Neural cell (in vitro differentiated cells): ENCODE measurements around the gene FAM209A. TPM values are rescaled to one million over a fixed set of nuclear protein-coding genes. Genes with fewer than 3 reads are reported as not detected.

Source experiments
- H2AFZ ChIP-seq: fragments of 200-600, 300-800 bp; sonication (generic), shearing (Covaris generic); 2 replicates; pipeline ENCODE4 v1.6.0; 2014; ENCODE audit warnings: low read depth, mild to moderate bottlenecking, antibody characterized with exemption, low read length, moderate library complexity
- H3F3A ChIP-seq: fragments of 200-600 bp; shearing (Covaris generic); 2 replicates; pipeline ENCODE4 v1.6.1; 2016; ENCODE audit warnings: mild to moderate bottlenecking, moderate library complexity, mixed read lengths, antibody characterized with exemption, low read length; ENCODE audit not compliant: insufficient read depth, poor library complexity, severe bottlenecking
- H3K27ac ChIP-seq: fragments of 200-600, 300-800 bp; sonication (generic), shearing (Covaris generic); 2 replicates; pipeline ENCODE4 v1.5.1; 2014; ENCODE audit warnings: mild to moderate bottlenecking, low read length, moderate library complexity
- H3K27me3 ChIP-seq: fragments of 300-800, 200-600 bp; sonication (generic), shearing (Covaris generic); 2 replicates; pipeline ENCODE4 v1.6.0; 2014; ENCODE audit warnings: mild to moderate bottlenecking, low read depth, low read length, moderate library complexity; ENCODE audit not compliant: insufficient read depth
- H3K36me3 ChIP-seq: fragments of 300-800, 200-600 bp; sonication (generic), shearing (Covaris generic); 2 replicates; pipeline ENCODE4 v1.5.1; 2014; ENCODE audit warnings: mild to moderate bottlenecking, antibody characterized with exemption, low read length, moderate library complexity; ENCODE audit not compliant: insufficient read depth
- H3K4me2 ChIP-seq: fragments of 300-800, 200-600 bp; sonication (generic), shearing (Covaris generic); 2 replicates; pipeline ENCODE4 v1.6.0; 2014; ENCODE audit warnings: mild to moderate bottlenecking, low read length
- H3K4me3 ChIP-seq: fragments of 300-800, 200-600 bp; sonication (generic), shearing (Covaris generic); 2 replicates; pipeline ENCODE4 v1.5.1; 2014; ENCODE audit warnings: mild to moderate bottlenecking, low read length, moderate library complexity
- H3K79me2 ChIP-seq: fragments of 200-600 bp; shearing (Covaris generic); replicated peaks from 2 replicates; pipeline ENCODE4 v1.6.0; 2014; ENCODE audit warnings: mild to moderate bottlenecking, low read length, moderate library complexity; ENCODE audit not compliant: insufficient read depth
- H3K9ac ChIP-seq: fragments of 300-800, 200-600 bp; sonication (generic), shearing (Covaris generic); 2 replicates; pipeline ENCODE4 v1.6.1; 2016; ENCODE audit warnings: mild to moderate bottlenecking, low read length, mixed read lengths
- H3K9me2 ChIP-seq: fragments of 200-600 bp; shearing (Covaris generic); 2 replicates; pipeline ENCODE4 v1.6.1; 2016; ENCODE audit warnings: mild to moderate bottlenecking, low read length, mixed read lengths; ENCODE audit not compliant: insufficient read depth
- H3K9me3 ChIP-seq: fragments of 200-600, 300-800 bp; sonication (generic), shearing (Covaris generic); 2 replicates; pipeline ENCODE4 v1.6.1; 2016; ENCODE audit warnings: mild to moderate bottlenecking, mixed run types, low read length, moderate library complexity, mixed read lengths
- H4K20me1 ChIP-seq: fragments of 200-600 bp; shearing (Covaris generic); 2 replicates; pipeline ENCODE4 v1.6.1; 2016; ENCODE audit warnings: mild to moderate bottlenecking, mixed run types; ENCODE audit not compliant: insufficient read depth
- EP300 ChIP-seq: fragments of 450-650 bp; conservative IDR thresholded peaks from 2 replicates; pipeline ENCODE4 v1.6.1; 2014; ENCODE audit warnings: antibody characterized with exemption, mild to moderate bottlenecking, moderate library complexity; ENCODE audit not compliant: poor library complexity, severe bottlenecking
- EZH2 ChIP-seq: fragments of 200-600, 300-800 bp; shearing (Covaris generic), sonication (generic); IDR thresholded peaks from 2 replicates; pipeline ENCODE4 v1.6.1; 2014; ENCODE audit warnings: antibody characterized with exemption, low read length, borderline replicate concordance, mild to moderate bottlenecking; ENCODE audit not compliant: insufficient read depth, poor library complexity, severe bottlenecking
- MXI1 ChIP-seq: fragments of 450-650 bp; conservative IDR thresholded peaks from 2 replicates; pipeline ENCODE4 v1.6.1; 2014; ENCODE audit warnings: antibody characterized with exemption, mild to moderate bottlenecking; ENCODE audit not compliant: poor library complexity, severe bottlenecking
- POLR2AphosphoS5 ChIP-seq: IDR thresholded peaks from 2 replicates; pipeline ENCODE4 v1.6.1; 2012
- RAD21 ChIP-seq: fragments of 450-650 bp; conservative IDR thresholded peaks from 2 replicates; pipeline ENCODE4 v1.6.1; 2014; ENCODE audit warnings: antibody characterized with exemption, mild to moderate bottlenecking, moderate library complexity
- SMC3 ChIP-seq: fragments of 450-650 bp; conservative IDR thresholded peaks from 2 replicates; pipeline ENCODE4 v1.6.1; 2014; ENCODE audit warnings: antibody characterized with exemption, mild to moderate bottlenecking, moderate library complexity; ENCODE audit not compliant: poor library complexity
- TAF1 ChIP-seq: IDR thresholded peaks from 2 replicates; pipeline ENCODE4 v1.6.1; 2012; ENCODE audit warnings: low read depth
- polyA plus RNA-seq: library from polyadenylated mRNA; depleted of rRNA; stranded (reverse); fragments of >200 nt; gene quantifications from 2 replicates; pipeline ENCODE4 v1.2.3, GENCODE V29; 2014
- TF ChIP-seq, protein P1 (sequence below): fragments of 450-650 bp; IDR thresholded peaks from 2 replicates; pipeline ENCODE4 v1.5.1; 2014; ENCODE audit warnings: antibody characterized with exemption, mild to moderate bottlenecking, moderate library complexity; ENCODE audit not compliant: poor library complexity, severe bottlenecking
- TF ChIP-seq, protein P2 (sequence below): IDR thresholded peaks from 2 replicates; pipeline ENCODE4 v1.6.1; 2012; ENCODE audit warnings: borderline replicate concordance

Gene FAM209A
- polyA plus RNA-seq, 1 donor from 2014 or later = not detected

DNA sequence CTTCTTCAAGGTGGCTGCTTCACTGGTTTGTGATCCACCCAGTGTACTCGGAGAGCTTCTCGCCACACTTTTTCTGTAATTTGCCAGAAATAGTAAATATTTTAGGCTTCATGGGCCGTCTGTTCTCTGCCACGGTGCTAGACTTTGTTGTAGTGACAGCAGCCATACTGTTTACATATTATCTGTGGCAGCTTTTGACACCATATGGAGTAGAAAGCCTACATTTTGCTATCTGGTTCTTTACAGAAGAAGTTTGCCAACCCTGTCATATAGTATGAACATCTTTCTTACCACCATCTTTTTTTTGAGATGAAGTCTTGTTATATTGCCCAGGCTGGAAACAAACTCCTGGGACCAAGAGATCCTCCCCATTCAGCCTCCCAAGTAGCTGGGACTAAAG, 41.0 kb downstream of the FAM209A start:
- Histone ChIP-seq H3K27ac (no peak overlapping the region), H3K9me2 (no peaks in the 10 kb centered on the region), H3K4me3 (no peak overlapping the region), H3K27me3 (no peaks in the 10 kb centered on the region), H2AFZ (no peak overlapping the region), H4K20me1 (no peaks in the 10 kb centered on the region), H3K4me2 (no peak overlapping the region), H3F3A (no peaks in the 10 kb centered on the region), H3K9me3 (no peaks in the 10 kb centered on the region), H3K79me2 (no peaks in the 10 kb centered on the region), H3K36me3 (no peaks in the 10 kb centered on the region), H3K9ac (no peak overlapping the region)
- no peak for TF ChIP-seq TAF1
- TF ChIP-seq EZH2 = no peak
- no peak for TF ChIP-seq EP300
- TF ChIP-seq RAD21 = no peak

DNA sequence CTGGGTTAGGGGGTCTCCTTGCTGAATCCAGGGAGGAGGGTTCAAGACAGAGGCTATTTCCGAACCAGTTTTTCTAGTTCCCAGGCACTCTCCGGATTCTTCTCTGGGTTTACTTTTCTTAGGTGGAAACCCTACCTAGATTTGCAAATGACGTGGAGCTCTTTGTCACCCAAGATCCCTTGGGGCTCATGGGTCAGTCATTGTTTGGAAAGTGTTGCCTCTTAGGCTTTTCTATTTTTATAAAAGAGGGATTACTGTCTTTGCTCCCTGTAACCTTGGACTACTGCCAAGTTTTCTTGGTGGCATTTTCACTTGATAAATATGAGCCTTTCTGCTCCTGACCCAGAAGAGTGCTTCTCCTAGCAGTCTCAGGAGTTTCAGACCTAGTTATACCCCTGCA, 42.1 kb downstream of the FAM209A start:
- no peak overlapping the region for H3K27ac ChIP-seq
- no peaks in the 10 kb centered on the region for H3K27me3 ChIP-seq
- no peak overlapping the region for H3K4me2 ChIP-seq
- no peaks in the 10 kb centered on the region for H3K79me2 ChIP-seq
- no peaks in the 10 kb centered on the region for H3K36me3 ChIP-seq
- H3K9me2 ChIP-seq = no peaks in the 10 kb centered on the region
- no peak overlapping the region for H2AFZ ChIP-seq
- no peaks in the 10 kb centered on the region for H3F3A ChIP-seq
- TF ChIP-seq EZH2 = no peak
- TF ChIP-seq TAF1 = no peak
- TF ChIP-seq SMC3 = no peak
- no peak for TF ChIP-seq POLR2AphosphoS5
- no peak for TF ChIP-seq EP300
- TF ChIP-seq, protein P1, sequence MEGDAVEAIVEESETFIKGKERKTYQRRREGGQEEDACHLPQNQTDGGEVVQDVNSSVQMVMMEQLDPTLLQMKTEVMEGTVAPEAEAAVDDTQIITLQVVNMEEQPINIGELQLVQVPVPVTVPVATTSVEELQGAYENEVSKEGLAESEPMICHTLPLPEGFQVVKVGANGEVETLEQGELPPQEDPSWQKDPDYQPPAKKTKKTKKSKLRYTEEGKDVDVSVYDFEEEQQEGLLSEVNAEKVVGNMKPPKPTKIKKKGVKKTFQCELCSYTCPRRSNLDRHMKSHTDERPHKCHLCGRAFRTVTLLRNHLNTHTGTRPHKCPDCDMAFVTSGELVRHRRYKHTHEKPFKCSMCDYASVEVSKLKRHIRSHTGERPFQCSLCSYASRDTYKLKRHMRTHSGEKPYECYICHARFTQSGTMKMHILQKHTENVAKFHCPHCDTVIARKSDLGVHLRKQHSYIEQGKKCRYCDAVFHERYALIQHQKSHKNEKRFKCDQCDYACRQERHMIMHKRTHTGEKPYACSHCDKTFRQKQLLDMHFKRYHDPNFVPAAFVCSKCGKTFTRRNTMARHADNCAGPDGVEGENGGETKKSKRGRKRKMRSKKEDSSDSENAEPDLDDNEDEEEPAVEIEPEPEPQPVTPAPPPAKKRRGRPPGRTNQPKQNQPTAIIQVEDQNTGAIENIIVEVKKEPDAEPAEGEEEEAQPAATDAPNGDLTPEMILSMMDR = no peak
- TF ChIP-seq, protein P2, sequence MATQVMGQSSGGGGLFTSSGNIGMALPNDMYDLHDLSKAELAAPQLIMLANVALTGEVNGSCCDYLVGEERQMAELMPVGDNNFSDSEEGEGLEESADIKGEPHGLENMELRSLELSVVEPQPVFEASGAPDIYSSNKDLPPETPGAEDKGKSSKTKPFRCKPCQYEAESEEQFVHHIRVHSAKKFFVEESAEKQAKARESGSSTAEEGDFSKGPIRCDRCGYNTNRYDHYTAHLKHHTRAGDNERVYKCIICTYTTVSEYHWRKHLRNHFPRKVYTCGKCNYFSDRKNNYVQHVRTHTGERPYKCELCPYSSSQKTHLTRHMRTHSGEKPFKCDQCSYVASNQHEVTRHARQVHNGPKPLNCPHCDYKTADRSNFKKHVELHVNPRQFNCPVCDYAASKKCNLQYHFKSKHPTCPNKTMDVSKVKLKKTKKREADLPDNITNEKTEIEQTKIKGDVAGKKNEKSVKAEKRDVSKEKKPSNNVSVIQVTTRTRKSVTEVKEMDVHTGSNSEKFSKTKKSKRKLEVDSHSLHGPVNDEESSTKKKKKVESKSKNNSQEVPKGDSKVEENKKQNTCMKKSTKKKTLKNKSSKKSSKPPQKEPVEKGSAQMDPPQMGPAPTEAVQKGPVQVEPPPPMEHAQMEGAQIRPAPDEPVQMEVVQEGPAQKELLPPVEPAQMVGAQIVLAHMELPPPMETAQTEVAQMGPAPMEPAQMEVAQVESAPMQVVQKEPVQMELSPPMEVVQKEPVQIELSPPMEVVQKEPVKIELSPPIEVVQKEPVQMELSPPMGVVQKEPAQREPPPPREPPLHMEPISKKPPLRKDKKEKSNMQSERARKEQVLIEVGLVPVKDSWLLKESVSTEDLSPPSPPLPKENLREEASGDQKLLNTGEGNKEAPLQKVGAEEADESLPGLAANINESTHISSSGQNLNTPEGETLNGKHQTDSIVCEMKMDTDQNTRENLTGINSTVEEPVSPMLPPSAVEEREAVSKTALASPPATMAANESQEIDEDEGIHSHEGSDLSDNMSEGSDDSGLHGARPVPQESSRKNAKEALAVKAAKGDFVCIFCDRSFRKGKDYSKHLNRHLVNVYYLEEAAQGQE = no peak
- TF ChIP-seq RAD21 = no peak
- no peak for TF ChIP-seq MXI1
- H4K20me1 ChIP-seq = no peaks in the 10 kb centered on the region
- no peak overlapping the region for H3K4me3 ChIP-seq
- H3K9ac ChIP-seq = no peak overlapping the region
- H3K9me3 ChIP-seq = no peaks in the 10 kb centered on the region

DNA sequence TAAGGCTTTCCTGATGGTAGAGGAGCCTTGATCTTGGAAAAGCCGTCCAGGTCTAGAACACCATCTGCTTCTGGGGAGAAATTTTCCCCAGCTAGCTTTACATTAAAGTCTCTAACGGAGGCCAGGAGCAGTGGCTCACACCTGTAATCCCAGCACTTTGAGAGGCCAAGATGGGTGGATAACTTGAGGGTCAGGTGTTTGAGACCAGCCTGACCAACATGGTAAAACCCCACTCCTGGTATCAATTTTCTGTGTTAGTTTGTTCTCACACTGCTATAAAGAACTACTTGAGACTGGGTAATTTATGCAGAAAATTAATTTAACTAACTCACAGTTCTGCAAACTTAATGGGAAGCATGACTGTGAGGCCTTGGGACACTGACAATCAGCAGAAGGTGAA, 46.3 kb downstream of the FAM209A start:
- H3K4me3 ChIP-seq = no peak overlapping the region
- no peaks in the 10 kb centered on the region for H3K79me2 ChIP-seq
- TF ChIP-seq, protein P2 = no peak
- no peak for TF ChIP-seq MXI1
- no peaks in the 10 kb centered on the region for H3K36me3 ChIP-seq
- H3K27ac ChIP-seq = no peak overlapping the region
- H3K27me3 ChIP-seq = no peaks in the 10 kb centered on the region
- H2AFZ ChIP-seq = no peak overlapping the region
- H3K9me3 ChIP-seq = no peaks in the 10 kb centered on the region
- no peak overlapping the region for H3K9ac ChIP-seq
- H3F3A ChIP-seq = no peaks in the 10 kb centered on the region
- H3K9me2 ChIP-seq = no peaks in the 10 kb centered on the region
- no peak overlapping the region for H3K4me2 ChIP-seq
- H4K20me1 ChIP-seq = no peaks in the 10 kb centered on the region
